Hepatocyte (in vitro differentiated cells): ENCODE results near the gene CALML5.

Source experiments
- EZH2phosphoT487 ChIP-seq: fragments of 200-600 bp; sonication (generic); IDR thresholded peaks from one replicate; pipeline ENCODE4 v1.6.1; 2018; ENCODE audit warnings: antibody characterized with exemption, mild to moderate bottlenecking, low read depth, moderate library complexity; ENCODE audit not compliant: unreplicated experiment, severe bottlenecking
- TF ChIP-seq, protein P1 (sequence below): fragments of 200-600 bp; sonication (generic); IDR thresholded peaks from 2 replicates; pipeline ENCODE4 v1.5.1; 2016; ENCODE audit warnings: antibody characterized with exemption, mild to moderate bottlenecking; ENCODE audit not compliant: poor library complexity

DNA sequence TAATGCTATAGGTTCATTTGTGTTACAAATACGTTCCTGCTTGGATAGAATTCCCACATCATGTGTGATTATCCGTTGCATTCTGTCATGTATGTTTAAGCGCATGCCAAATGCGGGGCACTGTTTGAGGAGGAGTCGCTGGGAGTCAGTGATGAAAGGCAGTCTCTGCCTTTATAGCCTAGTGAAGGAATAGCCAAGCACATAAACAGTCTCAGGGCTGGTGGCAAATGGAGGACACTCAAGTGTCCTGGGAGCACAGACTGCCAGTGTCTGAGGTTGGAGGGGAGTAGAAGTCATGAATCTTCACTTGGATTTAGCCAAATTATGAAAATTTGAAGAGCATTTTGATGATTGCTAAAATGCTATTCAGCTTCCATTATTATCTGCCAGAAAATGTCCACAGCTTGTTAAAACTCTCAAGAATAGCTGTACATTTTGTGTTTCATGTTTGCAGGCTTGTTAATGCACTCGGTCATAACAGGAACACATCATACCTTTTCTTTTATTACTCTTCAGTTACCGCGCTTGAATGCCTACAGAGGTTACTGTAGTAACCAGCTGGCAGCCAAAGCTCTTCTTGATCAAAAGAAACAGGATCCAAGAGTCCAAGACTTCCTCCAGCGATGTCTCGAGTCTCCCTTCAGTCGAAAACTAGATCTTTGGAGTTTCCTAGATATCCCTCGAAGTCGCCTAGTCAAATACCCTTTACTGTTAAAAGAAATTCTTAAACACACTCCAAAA is 45.5 kb downstream of the CALML5 start:
- TF ChIP-seq, protein P1, sequence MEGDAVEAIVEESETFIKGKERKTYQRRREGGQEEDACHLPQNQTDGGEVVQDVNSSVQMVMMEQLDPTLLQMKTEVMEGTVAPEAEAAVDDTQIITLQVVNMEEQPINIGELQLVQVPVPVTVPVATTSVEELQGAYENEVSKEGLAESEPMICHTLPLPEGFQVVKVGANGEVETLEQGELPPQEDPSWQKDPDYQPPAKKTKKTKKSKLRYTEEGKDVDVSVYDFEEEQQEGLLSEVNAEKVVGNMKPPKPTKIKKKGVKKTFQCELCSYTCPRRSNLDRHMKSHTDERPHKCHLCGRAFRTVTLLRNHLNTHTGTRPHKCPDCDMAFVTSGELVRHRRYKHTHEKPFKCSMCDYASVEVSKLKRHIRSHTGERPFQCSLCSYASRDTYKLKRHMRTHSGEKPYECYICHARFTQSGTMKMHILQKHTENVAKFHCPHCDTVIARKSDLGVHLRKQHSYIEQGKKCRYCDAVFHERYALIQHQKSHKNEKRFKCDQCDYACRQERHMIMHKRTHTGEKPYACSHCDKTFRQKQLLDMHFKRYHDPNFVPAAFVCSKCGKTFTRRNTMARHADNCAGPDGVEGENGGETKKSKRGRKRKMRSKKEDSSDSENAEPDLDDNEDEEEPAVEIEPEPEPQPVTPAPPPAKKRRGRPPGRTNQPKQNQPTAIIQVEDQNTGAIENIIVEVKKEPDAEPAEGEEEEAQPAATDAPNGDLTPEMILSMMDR, result no peak
- no peak for TF ChIP-seq EZH2phosphoT487
